GM19328 (cell line): Measurements from ENCODE around the gene CATSPER1.
A peak's percentile ranks its signal among the peaks of the same experiment; 100 is the strongest.

ENCODE experiments used
- ATAC-seq: cut with Tn5 transposase; IDR thresholded peaks from one replicate; pipeline ENCODE4 v1.9.1; 2021; ENCODE audit warnings: mild to moderate bottlenecking, moderate library complexity; ENCODE audit not compliant: unreplicated experiment

Gene CATSPER1

DNA sequence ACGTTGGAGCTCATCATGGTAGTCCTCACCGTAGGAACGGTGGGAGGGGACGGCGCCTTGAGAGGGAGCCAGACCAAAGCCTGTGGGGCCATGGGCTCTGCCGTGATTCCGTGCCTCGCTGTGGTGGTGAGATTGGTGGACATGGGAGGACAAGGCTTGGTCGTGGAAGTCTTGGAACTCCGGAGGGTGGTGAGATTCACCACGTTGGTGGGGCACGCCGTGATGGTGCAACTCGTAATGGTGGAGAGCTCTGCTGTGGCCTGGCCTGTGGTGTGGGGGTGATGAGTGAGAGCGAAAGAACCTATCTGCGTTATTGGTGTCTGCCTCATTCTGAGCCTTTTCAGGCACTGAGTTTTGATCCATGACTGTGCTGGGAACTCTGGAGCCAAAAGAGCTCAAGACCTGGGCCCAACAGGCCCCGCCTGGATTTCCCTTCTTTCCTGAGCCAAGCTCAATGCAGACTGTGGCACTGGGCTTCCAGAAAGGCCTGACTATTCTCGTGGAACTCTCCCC, at the start of gene CATSPER1:
TSS of gene CATSPER1 (minus strand) at position 463 of the 513 bp plus-strand sequence. CDS start at position 363, 100 bp downstream.
- no peak for ATAC-seq

DNA sequence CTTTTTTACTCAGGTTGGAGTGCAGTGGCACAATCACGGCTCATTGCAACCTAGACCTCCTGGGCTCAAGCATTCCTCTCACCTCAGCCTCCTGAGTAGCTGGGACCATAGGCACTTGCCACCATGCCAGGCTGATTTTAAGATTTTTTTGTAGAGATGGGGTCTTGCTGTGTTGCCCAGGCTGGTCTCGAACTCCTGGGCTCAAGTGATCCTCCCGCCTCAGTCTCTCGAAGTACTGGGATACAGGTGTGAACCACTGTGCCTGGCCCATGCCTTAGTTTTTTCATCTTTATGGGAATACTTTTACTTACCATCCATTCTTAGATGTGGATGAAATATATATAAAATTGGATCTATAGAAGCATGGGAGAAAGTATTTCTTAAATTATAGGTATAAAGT, 49.0 kb upstream of the CATSPER1 start:
- ATAC-seq = no peak

DNA sequence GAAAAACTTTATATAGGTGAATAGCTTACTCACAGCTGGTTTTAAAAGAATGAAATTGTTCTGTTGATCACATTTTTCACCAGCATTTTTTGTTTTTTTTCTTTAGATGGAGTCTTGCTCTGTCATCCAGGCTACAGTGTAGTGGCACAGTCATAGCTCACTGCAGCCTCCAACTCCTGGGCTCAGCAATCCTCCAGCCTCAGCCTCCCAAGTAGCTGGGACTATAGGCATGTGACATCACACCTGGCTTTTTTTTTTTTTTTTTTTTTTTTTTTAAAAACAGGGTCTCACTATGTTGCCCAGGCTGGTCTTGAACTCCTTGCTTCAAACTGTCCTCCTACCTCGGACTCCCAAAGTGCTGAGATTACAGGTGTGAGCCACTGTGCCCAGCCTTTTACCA, 47.4 kb upstream of the CATSPER1 start:
- no peak for ATAC-seq

DNA sequence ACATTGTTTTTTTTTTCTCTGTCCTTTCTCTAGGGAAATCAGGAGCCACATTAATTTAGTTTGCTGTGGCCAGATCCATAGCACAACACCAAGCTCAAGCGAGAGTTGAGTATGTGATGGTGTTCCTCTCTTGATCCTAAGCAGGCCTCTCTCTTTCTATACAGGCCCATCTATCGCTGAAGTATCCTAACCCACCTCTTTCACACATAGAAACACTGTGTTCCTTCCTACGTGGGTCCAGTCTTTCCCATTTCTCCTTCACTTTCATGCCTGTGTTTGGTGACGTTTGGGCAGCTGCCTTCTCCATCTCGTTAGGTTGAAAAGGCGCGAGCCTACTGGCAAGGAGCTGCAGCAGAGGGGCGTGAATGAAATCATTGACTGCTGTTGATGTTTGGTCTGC, 46.2 kb upstream of the CATSPER1 start:
- no peak for ATAC-seq

DNA sequence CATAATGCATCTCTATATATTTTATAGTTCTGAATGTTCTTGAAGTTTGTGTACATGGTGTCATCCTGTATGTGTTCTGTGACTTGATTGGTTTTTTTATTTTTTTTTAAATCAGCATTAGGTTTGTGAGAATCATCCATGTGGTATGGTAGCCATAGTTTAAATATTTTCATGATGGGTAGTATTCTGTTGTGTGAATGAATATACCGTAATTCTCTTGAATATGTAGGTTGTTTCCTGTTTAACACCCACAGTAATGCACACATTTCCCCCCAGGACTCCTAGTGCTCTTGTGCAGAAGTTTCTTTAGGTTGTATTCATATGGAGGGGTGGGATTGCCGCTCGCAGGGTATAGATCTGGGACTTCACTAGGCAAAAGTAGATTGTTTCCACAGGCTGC, 45.8 kb upstream of the CATSPER1 start:
- no peak for ATAC-seq

DNA sequence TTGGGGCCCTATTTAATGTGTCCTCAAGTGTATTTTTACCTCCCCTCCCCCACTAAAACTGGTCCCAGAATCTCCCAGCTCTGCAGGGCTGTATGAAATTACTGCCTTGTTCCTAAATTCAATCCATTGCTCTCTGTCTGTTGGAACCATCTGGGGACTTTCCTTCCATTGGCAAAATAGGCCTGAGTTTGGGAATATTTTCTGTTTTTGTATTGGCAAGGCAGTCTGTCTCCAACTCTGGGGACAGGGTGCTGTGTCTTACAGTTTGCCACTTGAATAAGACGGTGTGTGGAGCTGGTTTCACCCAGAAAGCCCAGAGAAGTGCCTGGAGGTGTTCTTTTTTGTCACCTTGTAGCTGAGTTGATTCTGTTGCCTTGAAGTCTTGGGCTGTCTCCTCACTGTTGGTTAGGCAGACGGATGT, 45.1 kb upstream of the CATSPER1 start:
- ATAC-seq = no peak

DNA sequence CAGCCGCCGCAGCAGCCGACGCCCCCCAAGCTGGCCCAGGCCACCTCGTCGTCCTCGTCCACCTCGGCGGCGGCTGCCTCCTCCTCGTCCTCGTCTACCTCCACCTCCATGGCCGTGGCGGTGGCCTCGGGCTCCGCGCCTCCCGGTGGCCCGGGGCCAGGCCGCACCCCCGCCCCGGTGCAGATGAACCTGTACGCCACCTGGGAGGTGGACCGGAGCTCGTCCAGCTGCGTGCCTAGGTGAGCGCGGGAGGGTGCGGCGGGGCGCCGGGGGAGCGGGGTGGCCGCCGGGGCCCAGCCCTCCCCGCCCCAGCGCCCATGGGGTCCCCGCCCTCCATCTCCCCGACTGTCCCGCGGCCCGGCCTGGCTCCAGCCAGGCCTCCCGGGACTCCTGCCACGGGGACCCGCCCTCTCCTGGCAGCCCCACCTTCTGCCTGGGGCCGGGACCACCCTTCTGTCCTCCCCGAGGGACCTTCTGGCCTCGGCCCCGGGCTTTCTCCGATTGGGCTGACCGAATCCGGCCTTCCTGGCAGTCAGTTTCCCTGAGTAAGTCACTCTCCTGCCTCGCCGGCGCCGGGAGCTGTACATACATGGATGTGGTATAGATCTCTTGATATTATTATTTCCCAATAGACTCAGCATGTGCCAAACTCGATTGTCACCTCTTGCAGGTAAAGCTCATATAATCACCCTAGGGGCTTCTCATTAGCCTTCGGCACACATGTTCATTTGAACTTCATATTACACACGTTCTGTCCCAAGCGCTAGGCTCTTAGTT, 44.5 kb upstream of the CATSPER1 start:
- no peak for ATAC-seq

DNA sequence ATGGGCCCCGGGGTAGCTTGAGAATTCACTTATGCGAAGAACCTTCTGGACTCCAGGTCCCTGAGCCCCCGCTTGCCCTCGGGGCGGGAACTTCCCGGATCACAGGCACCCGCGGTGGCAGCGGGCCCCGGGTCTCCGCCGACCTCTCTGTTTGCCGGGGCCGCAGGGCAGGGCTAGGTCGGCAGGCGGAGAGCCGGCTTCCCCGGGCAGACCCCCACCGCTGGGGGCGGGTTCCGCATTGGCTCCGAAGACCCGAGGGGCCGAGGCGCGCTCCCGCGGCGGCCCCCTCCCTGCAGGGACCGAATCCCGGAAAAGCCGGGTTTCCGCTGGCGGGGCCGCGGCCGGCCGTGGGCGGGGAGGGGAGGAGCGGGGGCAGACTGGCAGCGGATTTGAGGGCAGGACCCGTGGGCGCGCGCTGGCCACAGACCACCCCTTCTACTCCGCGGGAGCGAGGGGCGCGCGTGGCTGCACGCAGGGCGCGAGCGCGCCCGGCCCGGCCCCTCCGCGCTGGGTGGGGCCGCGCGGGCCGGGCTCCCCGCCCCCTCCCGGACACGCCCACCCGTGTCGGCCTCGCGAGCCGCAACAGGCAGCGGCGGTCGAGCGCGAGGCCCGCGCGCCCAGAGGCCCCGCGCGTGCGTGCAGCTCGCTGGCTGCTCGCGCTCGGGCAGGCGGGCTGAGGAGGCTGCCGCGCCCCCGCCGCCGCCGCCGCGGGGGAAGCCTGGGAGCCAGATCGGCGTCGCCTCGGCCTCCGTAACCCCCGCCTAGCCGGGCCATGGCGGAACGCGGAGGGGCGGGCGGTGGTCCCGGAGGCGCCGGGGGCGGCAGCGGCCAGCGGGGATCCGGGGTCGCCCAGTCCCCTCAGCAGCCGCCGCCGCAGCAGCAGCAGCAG, 43.7 kb upstream of the CATSPER1 start, which contains the start of gene PACS1:
TSS of gene PACS1 (plus strand) at position 558 of the 889 bp plus-strand sequence. CDS start at position 773, 215 bp downstream.
- peak; percentile 62 for ATAC-seq

DNA sequence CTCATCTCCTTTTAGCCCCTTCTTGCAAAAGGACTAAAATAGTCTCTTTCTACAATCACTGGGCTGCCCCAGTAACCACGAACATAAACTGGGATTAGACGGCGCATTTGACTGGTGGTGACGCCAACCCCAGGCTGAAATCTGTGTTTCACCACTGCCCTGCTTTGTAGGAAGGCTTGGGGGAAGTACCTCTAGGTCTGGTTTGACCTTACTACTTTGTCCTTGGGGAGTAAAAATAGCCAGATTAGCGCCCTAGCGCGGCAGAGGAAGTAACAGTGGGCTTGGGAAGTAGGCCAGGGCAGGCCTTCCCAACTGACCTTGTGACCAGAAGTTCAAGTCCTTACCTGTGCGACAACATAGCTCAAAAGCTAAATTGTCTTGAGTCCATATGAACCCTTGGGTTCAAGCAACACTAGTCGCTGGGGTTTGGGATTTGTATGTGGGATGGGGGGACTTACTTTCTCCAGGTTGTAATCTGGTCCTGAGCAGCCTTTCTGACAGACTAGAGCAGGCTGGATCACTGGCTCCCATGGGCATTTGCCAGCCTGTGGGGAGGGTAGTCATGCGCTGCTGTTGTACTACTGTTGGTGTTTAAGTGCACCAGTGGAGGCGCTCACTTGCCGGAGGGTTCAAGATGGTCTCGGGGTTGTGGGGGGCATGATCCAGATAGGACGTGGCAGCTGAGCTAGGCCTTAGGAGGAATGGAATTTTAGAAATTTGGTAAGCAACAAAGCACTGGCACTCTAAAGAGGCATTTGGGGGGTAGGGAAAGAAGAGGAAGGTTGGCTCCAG, 42.8 kb upstream of the CATSPER1 start:
- no peak for ATAC-seq

DNA sequence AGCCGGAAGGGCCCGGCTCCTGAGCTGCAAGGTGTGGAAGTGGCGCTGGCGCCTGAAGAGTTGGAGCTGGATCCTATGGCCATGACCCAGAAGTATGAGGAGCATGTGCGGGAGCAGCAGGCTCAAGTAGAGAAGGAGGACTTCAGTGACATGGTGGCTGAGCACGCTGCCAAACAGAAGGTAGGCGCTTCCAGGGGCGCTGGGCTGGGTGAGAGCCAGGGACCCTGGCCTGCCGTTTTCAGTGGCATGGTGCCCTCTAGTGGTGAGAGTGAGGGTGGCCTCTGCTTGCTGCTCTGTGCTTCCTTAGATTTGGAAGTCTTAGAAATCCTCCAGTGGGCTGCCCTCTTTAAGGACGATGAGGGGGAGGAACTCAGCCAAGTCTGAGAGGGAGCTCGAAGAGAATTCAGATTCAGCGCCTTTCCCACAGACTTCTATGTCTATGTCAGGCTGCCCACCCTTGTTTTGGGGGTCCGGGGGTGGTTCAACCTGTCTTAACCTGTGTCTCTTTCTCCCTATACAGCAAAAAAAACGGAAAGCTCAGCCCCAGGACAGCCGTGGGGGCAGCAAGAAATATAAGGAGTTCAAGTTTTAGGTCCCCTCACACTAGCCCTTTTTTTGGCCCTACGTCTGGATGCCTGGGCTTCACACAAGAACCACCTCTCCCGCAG, 42.0 kb upstream of the CATSPER1 start:
- no peak for ATAC-seq

DNA sequence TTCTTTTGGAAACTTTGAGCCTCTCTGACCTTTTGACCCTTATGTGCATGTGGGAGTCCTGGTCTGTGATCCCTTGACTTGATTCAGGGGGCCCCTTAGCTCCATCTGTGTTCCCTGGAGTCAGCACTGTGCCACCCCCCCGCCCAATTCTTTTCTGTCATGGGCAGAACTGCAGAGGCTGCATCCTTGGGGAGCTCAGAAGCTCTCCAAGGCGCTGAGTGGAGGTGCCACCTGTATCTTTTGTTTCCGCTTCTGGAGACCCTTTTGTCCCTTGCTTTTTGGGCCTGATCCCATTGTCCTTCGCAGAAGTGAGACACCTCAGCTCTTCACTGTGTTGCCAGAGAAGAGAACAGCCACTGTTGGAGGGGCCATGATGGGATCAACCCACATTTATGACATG, 41.4 kb upstream of the CATSPER1 start:
- no peak for ATAC-seq

DNA sequence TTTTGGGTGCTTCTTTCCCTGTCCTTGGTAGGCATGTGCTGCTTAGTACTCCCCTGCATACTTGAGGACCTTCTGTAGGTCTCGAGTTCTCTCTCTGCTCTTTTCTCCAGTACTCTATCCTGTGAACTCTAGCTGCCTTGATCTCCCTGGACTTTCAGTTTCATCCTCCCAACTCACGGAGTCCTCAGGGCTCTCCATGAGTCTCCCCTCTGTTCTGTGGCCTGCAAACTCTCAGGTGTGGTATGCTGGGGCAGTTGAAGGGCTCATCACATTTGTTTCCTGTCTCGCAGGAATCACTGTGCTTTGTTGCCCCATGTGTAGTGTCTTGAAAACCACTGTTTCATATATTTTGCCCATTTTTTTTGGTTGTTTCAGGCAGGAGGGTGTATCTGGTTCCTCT, 40.5 kb upstream of the CATSPER1 start:
- no peak for ATAC-seq

DNA sequence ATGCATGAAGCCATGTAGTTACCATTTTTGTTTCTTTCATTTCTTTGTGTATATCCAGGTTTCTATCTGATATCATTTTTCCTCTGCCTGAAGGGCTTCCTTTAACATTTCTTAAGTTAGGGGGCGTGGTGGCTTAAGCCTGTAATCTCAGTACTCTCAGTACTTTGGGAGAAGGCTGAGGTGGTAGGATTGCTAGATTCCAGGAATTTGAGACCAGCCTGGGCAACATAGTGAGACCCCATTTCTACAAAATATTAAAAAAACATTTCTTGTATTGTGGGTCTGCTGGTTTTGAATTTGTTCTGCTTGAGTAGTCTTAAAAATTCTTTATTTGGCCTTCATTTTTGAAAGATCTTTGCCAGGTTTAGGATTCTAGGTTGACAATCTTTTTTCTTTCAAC, 38.3 kb upstream of the CATSPER1 start:
- no peak for ATAC-seq

DNA sequence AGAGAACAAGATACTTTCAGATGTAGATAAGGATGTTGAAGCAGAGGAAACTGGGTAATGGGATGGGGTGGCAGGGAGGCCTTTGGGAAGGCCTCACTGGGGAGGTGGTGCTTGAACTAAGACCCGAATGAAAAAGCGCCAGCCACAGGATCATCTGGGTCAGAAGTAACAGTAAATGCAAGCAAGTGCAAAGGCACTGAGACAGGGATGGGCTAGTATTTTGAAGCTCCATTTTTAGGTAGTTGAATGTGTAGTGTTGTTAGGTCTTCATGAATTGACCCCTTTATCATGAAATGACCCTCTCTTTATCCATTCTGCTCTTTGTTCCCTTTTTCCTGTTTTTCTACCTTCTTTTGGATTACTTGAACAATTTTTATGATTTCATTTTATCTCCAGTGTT, 37.6 kb upstream of the CATSPER1 start:
- ATAC-seq = no peak

DNA sequence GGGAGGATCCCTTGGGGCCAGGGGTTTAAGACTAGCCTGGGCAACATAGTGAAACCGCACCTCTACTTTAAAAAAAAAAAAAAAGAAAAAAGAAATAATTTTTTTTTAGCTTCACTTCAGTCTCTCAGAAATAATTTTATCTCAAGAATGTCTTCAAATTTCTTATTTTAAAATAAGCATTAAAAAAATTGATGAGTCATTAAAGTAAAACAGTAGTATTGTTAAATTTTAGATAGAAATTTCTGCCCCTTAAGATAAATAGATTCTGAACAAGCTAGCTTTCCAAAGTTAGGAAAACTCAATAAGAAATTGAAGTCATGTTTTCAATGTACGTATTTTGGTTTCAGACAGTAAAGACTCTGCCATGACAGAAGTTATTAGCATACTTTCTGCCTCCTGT, 36.1 kb upstream of the CATSPER1 start:
- ATAC-seq = no peak

DNA sequence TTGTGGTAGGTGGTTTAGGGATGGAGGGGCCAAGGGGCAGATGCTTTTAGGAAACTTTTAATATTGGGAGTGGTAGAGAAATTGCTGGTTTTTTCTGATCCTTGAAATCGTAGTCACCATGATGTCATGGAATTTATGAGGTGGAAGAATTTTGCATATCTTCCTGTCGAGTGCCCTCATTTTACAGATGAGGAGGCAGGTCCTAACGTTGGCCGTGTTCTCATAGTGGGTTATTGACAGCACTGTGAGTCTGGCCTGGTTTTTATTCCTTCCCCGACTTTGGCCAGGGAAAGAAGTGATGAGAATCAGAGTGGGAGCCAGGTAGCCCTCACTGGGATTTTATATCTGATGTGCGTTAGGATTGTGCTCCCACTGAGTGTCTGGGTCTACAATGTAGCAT, 35.0 kb upstream of the CATSPER1 start:
- ATAC-seq = no peak

DNA sequence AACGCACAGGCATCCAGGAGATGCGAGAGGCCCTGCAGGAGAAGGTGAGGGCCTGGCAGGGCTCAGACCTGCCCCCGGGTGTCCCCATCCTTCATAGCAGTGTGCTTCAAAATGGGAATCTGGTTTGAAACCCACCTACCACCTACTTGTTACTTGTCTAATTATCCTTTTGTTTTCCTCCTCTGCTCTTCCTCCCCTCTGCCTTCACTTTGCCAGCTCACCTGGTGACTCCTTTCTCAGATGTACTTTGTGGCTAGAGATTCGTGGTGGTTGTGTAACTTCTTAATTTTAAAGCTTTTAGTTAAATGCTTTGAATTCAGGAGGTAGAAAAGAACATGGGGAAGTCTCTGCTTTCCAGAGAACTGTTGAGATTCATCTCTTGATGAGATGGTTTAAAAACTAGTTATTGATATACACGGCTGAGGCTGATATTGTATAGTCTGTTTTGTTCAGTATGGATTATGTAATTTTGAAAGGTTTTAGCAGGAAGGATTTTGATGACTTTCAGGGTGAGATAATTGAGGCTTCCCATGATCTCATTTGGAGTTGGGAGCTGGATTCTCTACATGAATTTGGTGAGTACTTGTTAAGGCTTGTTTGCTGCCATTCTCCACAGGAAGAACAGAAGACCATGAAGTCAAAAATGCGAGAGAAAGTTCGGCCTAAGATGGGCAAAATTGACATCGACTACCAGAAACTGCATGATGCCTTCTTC, 33.8 kb upstream of the CATSPER1 start:
- ATAC-seq = no peak

DNA sequence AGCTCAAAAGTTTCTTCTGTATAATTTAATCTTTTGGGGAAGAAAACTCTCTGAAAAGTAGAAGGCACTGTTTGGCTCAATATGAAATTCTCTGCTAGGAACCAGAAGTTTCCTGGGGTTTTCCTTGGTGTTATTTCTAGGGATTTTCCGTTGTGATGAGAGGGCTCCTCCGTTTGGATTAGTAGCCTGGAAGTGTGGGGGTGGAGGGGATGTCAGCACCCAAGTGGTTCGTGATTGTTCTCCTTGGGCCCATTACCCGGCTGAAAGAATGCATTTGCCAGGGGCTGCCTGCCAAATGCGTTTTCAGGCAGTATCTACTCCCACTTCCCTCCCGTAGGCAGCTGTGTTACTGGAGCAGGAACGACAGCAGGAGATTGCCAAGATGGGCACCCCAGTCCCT, 30.2 kb upstream of the CATSPER1 start:
- no peak for ATAC-seq

DNA sequence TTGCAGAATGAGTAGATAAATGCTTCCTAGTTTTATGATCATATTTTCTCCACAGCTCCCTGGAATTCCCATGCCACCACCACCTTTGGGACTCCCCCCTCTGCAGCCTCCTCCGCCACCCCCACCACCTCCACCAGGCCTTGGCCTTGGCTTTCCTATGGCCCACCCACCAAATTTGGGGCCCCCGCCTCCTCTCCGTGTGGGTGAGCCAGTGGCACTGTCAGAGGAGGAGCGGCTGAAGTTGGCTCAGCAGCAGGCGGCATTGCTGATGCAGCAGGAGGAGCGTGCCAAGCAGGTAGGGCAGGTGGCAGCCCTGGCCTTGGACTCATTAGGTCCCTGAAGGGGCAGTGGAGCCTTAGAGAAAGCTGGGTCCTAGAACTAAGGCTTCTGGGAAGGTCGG, 28.7 kb upstream of the CATSPER1 start:
- no peak for ATAC-seq

DNA sequence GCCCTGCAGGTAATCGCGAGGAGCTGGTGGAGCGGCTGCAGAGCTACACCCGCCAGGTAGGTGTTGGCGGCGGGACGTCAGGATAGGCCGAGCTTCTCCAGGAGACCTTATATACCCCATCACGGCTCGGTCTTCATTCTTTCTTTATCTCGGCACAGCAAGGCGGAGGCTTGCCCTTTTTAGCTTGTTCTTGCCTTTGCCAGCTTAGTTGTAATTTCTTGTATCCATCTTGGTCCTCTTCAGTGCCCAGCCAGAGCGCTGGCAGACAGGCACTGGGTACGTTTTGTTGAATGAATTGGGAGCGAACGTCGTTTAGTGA, 26.3 kb upstream of the CATSPER1 start:
- no peak for ATAC-seq
